CD4-positive, alpha-beta T cell treated with Interleukin-15 for 4 hours (primary cell): ENCODE data around the gene PLP2.

Experiments
- DNase-seq: peaks from one replicate; pipeline ENCODE4 v3.0.0-alpha.2; 2020; ENCODE audit warnings: low spot score

The PLP2 gene

DNA sequence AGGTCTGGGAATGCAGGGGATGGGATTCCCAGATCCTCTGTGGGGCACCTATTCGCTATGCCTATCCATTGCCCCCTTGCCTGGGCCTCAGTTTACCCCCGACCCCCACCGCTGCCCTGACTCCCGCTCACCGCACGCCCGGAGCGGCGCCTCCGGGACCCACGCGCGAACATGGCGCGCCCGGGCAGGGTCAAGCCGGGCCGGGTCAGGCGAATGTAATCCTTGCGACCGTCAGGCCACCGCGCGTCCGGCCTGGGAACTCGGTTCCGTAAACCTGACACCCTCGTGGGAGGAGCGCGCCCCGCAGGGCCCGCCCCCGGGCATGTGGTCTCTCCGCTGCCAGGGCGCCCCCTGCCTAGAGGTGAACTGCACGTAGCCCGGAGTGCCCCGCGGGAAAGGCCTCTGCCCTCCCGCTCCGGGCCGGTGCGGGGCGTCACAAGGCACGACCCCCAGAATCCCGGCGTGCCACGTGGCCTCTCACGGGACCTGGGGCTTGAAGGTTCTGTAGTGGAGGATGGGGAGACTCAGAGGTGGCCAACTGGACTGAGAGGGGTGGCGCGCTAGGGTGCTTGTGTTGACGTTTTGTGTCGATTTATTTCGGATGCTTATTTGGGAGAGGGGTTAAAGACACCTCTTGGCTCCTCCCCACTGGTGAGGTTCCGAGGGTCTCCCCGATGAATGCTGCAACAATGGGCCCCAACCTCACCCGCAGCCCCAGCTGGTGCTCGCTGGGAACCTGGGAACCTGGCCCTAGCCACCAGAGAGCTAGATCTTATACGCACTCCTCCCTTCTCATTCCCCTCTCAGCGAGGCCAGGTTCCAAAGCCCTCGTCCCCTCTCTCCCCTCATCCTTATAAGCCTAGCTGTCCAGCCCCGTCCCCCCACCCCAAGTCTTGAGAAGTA lies 14.7 kb downstream of the PLP2 start, which contains the start of gene PRICKLE3:
Gene PRICKLE3, minus strand, starts transcription at position 249 of the 903 bp plus-strand sequence. Its CDS starts 76 bp downstream, at position 173.
- DNase-seq = peak; percentile 69

DNA sequence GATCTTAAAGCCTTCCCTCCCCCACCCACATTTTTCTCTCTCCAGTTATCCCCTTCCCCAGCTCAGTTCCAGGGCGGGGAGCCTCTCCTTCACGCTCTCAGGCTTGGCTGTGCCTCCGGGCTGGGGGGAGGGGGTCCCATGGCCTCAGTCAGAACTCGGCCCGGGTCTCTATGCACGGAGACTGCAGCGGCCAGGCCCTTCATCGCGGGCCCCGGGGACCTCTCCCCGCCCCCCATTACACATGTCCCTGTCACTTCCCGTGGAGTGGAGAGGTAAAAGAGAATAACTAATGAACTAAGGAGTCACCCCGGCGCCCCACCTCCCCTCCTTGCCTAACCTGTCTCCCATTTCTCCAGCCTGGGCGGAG lies 15.3 kb downstream of the PLP2 start:
- no peak for DNase-seq

DNA sequence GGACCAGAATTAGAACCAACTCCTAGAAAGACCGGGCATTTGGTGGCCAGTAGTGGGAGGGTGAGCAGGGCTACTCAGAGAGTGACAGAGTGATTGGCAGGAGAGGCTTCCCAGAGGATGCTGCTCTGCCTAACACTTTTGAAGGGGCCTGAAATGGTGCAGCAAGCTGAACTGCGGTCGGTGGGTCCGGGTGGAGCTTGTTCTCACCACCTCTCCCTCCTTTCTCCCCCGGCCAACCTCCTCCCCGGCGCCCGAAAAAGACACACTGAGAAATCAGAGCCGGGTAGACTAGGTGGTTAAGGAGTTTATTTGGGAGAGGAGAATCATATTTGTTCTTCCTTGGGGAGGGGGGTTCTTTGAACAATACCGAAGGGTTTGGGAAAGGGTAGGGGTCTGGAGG lies 15.8 kb downstream of the PLP2 start:
- DNase-seq = no peak

DNA sequence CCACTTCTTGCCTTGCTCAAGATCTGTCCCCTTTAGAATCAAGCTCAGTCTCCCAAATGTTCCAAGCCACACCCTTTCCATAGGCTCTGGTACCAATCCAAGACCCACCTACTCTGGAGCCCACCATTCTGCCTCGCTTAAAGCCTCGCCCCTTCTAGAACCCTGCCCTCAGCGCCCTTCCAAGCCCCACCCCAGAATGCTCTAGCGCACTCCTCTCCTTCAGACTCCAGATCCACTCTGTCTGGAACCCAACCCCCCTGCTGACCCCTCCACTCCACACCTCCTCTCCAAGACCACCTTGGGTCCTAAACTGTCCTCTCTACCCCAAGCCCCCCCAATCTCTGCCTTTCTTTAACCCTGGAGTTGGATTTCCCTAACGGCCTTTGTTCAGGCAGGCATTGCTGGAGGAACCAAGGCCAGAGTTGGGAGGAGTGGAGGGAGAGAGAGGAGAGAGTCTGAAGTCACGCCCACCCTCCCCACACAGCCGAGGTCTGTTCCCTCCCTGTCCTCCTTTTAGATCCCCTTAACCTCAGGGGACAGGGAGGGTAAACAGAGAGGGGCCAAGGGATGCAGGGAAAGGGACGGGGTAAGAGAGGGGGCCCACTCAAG lies 16.9 kb downstream of the PLP2 start:
- no peak for DNase-seq

DNA sequence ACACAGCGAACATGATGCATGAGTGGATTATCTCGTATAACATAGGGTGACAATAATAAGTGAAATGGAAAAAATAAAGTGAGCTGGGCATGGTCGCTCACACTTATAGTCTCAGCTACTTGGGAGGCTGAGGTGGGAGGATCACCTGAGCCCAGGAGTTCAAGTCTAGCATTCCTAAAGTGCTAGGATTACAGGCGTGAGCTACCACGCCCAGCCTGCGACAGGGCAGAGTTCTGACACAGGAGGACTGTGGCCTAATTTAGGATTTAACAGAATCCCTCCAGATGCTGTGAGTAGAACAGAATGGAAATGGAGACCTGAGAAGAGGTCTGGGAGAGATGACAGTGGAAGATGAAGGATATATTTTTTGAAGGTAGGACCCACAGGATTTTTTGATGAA lies 17.9 kb downstream of the PLP2 start:
- DNase-seq = no peak

DNA sequence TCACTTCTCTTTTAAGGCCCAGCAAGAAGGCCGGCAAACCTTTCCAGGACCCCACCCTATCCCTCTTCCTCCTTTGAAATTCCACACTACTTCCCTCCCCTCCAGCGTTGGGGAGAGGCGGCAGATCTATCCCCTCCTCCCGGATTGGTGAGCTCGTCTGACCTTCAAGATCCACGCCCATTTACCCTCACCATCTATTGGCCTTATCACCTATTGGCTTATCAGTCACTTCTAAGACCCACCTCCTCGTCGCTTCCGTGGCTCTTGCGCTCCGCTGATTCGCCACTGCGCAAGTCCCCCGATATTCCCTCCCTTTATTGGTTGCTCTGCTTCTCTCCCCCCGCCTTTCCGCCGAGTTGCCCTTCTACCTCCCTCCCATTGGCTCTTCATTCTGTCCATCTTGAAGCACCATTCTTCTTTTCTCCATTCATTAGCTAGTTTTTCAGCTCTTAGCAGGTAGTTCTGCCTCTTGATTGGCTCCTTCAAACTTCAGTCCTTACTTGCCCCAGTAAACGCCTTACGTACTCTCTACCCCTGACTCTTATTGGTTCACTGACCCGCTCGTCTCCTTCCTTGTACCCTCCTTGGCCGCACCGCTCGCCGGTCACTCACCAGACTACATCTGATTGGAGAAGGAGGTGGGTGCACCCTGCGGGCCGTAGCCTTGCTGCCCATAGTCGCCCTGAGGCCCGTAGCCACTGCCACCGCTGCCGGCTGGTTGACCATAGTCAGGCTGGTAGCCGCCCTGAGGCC lies 19.3 kb downstream of the PLP2 start:
- DNase-seq = peak; percentile 93

DNA sequence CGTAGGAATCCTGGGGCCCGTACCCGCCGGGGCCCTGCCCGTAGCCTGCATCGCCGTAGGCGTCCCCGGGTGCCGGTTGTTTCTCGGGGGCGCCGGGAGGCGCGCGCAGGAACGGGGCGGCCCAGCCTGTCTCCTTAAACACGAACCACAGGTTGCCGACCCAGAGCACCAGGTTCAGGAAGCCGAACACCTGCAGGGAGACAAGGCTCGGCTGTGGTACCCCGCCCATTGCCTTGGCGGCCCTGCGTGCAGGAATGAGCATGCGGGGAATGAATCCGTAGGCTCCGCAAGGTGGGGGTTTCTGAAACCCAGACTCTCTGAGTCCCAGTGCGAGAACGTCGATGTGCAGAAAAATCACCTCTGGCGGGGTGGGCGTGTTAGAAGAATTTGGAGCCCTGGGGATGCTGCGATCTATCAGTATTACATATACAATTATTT lies 19.9 kb downstream of the PLP2 start:
- no peak for DNase-seq

DNA sequence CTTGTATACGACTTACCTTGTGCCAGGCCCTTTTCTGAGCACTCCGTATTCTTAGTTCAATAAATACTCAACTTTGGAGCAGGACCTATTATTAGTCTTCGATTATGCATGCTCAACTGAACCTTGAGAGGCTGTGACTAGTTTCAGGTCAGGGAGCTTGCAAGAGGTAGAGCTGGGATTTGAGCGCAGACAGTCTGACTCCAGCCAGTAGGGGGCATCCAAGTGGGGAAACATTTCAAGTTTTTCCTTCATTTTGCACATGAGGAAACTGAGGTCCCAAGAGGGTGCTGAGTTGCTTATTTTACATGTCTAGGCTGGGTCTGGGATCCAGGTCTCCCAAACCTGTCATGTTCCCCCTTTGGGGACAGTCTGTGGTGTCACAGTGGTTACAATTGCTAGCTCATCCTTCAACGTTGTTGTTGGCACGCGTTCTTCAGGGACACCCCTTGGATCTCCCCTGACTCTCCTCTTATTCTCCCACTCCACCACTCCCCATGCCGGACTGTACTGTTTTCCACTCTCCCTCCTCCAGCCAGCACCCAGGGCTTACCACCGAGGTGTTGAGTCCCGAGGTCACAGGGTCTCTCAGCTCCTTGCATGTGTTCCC lies 21.1 kb downstream of the PLP2 start:
- peak; percentile 40 for DNase-seq

DNA sequence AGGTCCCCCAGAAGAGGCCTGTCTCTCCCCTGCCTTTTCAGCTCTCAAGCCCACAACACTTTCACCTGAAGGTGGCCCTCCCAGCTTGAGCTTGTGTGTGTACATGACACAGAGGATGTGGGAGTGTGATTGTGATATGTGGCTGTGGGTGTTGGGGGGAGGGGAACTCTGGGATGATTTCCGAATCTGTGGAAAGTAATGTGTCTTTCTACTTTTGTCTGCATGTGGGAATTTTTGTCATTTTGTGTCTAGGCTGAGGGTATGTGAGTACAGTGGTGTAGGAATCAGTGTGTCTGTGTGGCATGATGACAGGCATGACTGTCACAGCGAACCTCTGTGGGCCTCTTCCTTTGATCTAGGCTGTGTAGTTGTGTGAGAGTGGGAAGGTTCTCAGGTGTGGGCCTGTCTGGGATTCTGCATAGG lies 21.9 kb downstream of the PLP2 start:
- DNase-seq = no peak

DNA sequence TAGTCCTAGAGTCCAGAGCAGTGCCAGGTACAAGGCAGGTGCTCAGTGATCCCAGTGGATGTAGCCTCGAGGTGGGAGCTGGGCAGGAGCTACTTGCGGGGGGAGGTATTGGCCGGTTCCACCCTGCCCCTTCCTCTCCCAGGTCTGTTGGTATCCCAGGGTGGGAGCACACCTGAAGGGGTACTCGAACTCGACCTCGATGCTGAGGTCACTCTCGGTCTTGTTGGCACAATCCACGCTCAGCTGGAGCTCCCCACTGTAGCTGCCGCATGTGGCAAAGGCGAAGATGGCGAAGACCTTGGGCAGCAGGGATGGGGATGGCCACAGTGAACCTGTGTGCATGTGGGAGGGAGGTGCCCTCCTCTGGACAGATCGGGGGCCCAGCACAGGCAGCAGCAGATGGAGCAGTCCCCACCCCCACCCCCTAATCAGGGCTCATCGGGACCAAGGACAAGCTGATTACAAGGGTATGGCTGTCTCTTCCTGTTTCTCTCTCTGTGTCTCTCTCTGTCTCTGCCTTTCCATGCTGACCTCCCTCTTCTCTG lies 25.9 kb downstream of the PLP2 start:
- DNase-seq = no peak

DNA sequence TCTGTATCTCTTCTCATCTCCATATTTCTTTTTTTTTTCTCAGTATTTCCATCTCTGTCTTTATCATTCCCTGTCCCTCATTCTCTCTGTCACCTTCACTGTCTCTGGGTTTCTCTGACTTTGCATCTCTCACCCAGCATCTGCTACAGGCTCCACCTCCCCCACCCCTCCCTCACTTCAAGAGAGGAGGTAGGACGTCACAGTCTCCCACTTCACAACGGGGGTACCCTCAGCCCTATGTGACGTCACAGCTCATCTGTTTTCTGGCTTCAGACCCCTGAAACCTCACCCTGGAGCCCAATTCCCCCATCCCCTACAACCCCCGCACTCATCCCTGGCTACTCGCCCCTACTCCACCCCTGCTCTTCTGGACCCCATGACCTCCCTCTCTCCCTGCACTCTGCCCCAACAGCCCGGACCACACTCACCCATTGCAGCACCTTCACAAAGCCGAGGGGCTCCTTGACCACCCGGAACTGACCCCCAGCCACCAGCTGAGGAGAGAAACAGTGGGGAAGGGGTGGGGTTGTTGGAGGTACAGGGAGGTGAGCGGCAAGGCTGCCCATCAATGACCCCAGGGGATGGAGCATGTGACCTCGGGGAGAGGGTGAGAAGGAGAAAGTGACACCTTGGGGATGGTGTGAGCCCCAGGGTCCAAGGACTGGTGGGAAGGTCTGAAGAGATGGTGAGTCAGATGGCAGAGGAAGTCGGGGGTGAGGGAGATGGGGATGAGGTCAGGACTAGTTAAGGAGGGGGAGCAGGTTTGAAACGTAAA lies 27.0 kb downstream of the PLP2 start:
- DNase-seq = no peak

DNA sequence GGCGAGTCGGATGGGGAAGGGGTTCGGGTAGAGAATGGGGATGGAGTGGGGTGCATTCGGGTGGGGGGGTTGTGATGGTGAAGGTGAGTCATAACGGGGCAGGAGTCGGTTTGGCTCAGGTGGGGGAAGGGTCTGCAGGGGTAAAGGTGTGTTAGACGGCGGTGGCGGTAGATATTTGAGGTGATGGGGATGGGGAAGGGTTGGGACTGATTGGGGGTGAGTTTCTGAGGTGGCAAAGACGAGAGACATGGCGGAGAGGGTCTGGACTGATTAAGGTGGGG lies 27.6 kb downstream of the PLP2 start:
- DNase-seq = no peak

DNA sequence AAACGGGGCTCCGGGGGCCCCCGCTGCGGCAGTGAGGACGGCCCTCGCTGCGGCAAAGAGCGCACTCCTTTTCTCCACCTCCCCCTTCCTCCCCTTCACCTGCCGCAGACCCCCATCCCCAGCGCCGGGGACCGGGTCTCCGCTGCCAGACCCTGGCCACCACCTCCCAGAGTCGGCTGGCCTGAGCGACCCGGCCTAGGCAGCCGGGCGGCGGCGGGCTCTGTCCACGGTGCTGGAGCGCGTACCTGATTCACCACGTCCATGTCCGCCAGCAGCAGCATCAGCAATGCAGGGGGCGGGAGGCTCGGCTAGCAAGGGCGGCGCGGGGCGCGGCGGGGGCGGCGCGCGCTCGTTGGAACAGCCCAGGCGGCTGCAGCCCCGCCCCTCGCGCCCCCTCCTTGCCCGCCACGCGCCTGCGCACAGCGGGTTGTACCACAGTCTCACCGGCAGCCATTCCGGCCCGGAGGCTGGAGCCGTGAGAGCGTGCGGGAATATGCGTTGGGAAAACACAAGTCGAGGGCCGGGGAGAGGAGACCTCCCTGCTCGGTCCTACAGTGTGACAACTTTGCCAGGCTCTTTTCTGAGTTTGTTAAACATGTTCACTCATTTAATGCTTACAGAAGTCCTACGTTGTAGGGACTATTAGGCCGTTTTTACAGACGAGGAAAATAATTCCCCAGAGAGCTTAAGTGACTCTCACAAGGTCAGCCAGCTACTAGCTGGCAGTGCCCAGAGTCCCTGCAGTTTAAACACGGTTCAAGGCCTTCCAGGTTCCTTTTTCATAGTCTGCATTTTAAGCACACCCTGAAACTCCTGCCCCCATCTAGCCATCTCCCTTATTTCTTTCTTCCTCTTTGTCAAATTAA lies 28.4 kb downstream of the PLP2 start, which contains the start of gene SYP:
Gene SYP, minus strand, starts transcription at position 288 of the 866 bp plus-strand sequence. Its CDS starts 7 bp downstream, at position 281.
- DNase-seq = peak; percentile 89

DNA sequence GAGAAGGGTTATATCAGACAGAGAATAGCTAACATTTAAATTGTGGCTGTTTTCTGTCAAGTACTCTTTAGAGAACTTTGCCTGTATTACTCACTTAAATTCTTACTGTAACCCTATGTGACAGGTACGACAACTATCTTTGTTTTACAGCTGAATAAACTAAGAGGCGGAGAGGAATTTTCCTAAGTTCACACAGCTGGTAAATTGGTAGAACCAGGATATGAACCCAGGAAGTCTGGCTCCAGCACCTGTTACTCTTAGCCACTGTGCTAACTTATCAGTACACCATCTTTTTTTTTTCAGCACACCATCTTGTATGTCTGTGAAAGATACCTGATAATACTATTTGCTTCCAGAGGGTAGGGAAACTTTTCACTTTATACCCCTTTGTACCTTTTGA lies 30.3 kb downstream of the PLP2 start:
- no peak for DNase-seq

DNA sequence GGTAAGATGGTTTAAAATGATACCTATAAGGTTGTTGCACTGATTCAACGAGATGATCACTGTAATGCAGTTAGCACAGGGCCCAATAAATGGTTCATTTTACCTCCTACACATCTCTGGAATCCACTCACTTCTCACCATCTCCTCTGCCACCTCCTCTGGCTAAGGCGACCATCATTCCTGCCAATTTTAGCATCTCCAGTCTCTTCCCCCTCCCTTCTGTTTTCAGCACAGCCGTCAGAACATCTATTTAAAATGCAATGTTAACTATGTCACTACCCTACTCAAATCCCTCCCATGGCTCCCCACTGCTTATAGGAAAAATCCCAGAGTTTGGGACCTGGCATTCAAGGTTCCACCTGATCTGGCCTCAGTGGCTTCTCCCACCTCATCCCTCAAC lies 31.8 kb downstream of the PLP2 start:
- DNase-seq = no peak

DNA sequence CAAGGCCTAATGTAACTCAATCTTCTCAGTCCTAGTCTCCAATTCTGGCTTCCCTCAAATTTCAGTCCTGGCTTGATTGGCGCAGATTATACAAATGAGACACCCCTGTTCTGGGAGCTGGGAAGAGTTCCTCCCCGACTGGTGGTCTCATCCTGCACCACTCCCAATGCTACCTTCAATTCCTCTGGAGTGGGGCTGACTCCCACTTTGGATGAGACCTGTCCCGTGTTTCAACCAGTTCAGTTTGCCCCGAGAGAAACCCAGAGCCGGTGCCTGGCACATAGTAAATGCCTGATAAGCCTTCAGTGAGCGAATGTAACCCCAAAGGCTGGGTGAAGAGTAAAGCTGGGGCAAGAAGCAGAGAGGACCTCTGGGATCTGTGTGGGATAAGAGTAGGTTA lies 32.3 kb downstream of the PLP2 start:
- no peak for DNase-seq

DNA sequence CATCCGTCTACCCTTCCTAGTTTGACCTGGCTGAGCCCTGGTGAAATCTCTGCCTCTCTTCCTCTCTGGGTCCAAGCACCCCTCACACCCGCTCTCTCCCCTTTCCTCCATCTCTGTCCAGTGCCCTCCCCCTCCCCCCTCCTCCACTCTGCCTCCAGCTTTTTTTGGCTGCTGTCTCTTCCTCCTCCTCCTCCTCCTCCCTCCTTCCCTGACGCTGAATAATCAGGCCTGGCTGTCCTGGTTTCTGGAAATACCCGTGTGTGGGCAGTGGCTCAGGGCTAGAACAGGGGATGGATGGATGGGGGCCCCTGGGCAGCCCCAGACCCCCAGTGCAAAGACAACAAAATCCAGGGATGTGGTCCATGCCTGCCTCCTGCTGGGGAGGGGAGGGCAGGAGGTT lies 33.0 kb downstream of the PLP2 start:
- no peak for DNase-seq

DNA sequence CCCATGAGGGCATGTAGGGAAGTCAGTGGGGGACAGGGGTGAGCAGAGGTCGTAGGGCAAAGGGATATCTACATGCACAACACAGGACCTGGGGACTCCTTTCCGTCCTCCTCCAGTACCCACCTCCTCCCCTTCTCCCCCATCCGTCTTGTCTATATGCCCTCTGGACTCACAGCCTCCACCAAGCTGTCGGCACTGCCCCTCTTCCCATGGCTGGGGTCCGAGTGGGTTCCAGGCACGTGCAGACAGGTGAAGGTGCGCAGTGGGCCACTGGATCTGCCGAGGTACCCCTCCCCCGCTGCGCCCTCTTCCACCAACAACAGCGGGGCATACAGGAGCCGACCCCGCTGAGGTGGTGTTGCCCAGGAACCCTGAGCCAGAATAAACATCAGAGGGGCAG lies 33.7 kb downstream of the PLP2 start:
- no peak for DNase-seq

DNA sequence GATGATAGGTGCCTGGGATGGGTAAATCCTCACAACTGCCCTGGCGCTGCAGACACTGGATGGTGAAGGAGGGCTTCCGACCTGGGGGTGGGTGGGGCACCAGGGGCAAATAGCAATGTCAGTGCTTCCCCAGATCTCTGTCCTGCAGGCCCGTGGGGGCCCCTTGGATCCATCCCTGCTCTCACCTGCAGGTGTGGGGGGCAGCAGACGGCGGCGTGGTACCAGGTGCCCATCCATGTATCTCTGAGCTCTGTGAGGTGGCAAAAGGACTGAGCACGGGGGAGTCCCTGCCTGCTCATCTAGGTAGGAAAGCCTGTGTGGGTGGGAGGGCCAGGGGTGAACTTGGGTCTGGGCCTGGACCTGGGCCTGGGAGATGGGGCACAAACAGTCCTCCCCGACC lies 34.8 kb downstream of the PLP2 start:
- DNase-seq = no peak

DNA sequence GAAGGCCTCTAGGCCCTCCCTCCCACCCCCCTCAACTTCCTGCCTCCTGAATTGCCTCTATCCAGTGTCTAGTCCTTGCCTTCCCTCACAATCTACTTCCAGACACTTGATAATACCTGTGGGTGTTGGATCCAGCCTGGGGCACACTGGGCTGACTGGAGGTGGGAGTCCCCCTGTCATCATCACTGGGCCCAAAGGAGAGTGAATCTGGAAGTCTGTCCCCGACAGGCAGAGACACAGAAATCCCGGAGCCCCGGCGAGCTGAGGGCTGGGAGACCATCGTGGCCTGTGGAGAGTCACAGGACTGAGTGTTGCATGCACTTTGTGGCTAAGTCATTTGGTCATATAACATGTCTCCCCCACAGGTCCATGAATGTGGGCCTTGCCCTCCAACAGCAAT lies 36.7 kb downstream of the PLP2 start:
- DNase-seq = no peak
